Measurements from ENCODE around the gene AOPEP. TPM values are rescaled to one million over a fixed set of nuclear protein-coding genes. Genes with fewer than 3 reads are reported as not detected.

Gene AOPEP
- total RNA-seq, 2 experiments from 2014 or later = 10.7 to 12.2 TPM

DNA sequence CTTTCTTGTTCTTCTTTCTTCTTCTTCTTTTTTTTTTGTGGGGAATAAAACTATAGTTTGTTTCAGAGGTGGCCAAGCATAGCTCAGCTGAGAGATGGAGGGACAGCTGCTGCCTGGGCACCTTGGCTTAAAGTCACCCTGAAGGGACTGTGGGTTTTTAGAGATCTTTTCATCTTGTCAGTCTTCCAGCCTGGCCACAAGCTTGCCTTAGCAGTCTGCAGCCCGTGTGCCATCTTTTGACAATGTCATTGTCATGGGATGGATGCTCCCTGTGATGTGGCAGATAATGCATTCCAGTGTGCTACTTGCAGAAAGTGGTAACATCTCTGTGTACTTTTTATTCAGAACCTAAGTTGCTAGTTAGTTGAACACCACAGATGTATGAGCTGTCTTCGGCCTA lies 310.2 kb downstream of the AOPEP start:
- H3K4me1 Mint-ChIP-seq (ENCODE audit: low read depth) = no peaks in the 10 kb centered on the region

DNA sequence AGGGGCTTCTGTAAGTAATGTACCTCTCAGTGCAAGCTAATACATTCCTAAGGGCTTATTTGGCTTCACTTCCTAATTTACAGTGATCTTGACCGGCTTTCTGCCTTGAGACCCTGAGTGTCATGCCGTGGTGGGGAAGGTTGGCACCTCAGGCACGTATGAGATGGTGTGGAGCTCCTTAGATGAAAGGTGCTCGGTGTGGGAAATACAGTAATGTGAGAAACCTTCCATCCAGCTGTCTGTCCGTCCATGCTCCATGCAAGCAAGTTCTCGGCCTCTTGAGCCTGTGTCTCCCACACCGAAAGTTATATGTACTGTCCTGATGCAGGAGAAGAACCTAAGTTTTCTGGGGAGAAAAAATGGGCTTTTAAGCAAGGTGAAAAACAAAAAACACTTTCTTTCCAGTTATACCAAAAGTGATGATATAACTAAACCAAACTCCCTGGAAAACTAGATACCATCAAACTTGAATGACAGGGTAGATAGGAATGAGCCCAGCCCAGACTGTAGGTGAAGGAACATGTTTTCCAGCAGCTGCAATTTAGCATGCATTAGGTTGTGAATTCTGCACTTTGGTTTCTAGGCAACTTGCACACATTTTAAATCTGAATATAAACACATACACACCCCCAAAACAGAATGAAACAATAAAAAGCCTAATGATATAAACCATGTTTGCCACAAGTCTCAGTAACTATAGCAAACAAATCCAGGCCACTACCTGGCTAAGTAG lies 311.5 kb downstream of the AOPEP start:
- Mint-ChIP-seq H3K36me3 (peaks cover 2% of the 10 kb centered on the region), H3K4me1 (ENCODE audit: low read depth) (no peaks in the 10 kb centered on the region), H3K27me3 (no peaks in the 10 kb centered on the region), H3K4me3 (no peak overlapping the region), H3K27ac (no peak overlapping the region), H3K9me3 (no peaks in the 10 kb centered on the region)
- POLR2A ChIA-PET = no interaction called here
- CTCF ChIA-PET = interaction anchor here (0.5 to 1.4 kb wide), 3 partner anchors 93 to 356 kb away, joined by 3 to 4 read pairs (median 3); no protein-coding TSS in a partner anchor
- intact Hi-C loops (cut with micrococcal nuclease) = no loop called here
- DNase-seq = no peak

More for the DNA sequence above, 310.2 kb downstream of the AOPEP start:
- H3K4me3 Mint-ChIP-seq = no peak overlapping the region
- no peak for DNase-seq
- H3K27ac Mint-ChIP-seq = no peak overlapping the region
- ChIA-PET CTCF (interaction anchor here (1.4 kb wide), 1 partner anchor 95 kb away, joined by 4 read pairs; no protein-coding TSS in a partner anchor), POLR2A (no interaction called here)
- H3K27me3 Mint-ChIP-seq = no peaks in the 10 kb centered on the region
- intact Hi-C loops (cut with micrococcal nuclease) = no loop called here
- peaks cover 2% of the 10 kb centered on the region for H3K36me3 Mint-ChIP-seq
- H3K9me3 Mint-ChIP-seq = no peaks in the 10 kb centered on the region

DNA sequence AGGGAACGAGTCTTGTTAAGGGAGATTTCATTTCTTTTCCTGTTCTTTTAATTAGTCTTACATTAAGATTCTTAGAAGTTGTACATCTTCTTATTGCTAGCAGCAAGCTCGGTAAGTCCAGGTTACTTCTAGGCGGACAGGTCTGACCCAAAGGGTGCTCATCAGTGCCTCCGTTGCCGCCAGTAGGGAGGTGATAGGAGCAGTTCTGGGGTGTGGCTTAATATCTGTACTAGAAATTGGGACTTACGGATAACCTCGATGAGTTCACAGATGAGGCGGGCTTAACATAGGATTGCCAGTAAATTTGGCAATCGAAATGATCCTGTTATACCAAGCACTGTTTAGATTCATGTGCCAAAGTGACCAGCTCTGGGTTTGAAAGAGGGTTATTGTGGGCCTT lies 312.2 kb downstream of the AOPEP start:
- ChIA-PET CTCF (interaction anchor here (0.5 kb wide), 1 partner anchor 213 kb away, joined by 3 read pairs; no protein-coding TSS in a partner anchor), POLR2A (no interaction called here)
- Mint-ChIP-seq H3K4me1 (ENCODE audit: low read depth) (no peaks in the 10 kb centered on the region), H3K36me3 (peaks cover 2% of the 10 kb centered on the region), H3K27ac (no peak overlapping the region), H3K9me3 (no peaks in the 10 kb centered on the region), H3K27me3 (no peaks in the 10 kb centered on the region), H3K4me3 (no peak overlapping the region)
- no peak for DNase-seq
- intact Hi-C loops (cut with micrococcal nuclease) = no loop called here

DNA sequence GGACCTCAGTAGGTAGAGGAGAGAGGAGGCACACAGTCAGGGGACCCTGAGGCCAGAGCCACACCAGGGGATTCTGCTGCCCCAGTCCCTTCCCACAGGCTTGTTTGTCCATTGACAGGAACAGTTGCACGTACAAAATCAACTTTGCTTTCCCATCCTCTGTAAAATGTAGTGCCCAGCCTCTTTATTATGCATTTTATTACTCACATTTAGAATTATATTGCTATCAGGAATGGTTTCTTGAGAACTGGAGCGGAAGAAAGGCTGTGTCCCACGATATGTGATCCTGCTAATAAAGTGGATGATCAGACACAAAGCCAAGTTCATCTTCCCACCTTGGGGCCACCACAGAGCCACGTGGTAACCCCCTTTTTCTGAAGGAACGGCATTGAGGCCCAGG lies 313.6 kb downstream of the AOPEP start:
- ChIA-PET POLR2A (no interaction called here), CTCF (interaction anchor here (0.9 kb wide), 1 partner anchor 360 kb away, joined by 3 read pairs; no protein-coding TSS in a partner anchor)
- H3K27ac Mint-ChIP-seq = no peak overlapping the region
- intact Hi-C loops (cut with micrococcal nuclease) = no loop called here
- no peaks in the 10 kb centered on the region for H3K36me3 Mint-ChIP-seq
- DNase-seq = no peak
- no peaks in the 10 kb centered on the region for H3K27me3 Mint-ChIP-seq
- H3K4me1 Mint-ChIP-seq (ENCODE audit: low read depth) = no peaks in the 10 kb centered on the region
- no peak overlapping the region for H3K4me3 Mint-ChIP-seq
- H3K9me3 Mint-ChIP-seq = no peaks in the 10 kb centered on the region

DNA sequence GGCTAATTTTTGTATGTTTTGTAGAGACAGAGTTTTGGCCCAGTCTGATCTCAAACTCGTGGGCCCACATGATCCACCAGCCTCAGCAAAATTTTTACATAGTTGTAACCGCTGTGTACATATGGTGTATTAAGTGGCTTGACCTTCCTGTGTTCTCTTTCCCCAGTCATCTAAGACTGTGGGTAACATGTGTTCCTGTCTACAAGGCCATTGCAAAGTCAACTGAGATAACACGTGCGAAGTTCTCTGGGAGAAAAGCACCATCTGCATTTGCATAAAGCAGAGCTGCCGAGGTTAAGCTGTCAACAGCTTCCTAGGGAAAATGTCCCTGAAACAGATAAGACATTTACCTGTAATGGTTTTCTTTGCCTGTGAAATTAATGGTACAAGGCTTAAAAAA lies 317.3 kb downstream of the AOPEP start:
- Mint-ChIP-seq H3K27me3 (peaks cover 6% of the 10 kb centered on the region), H3K36me3 (no peaks in the 10 kb centered on the region), H3K27ac (no peak overlapping the region), H3K9me3 (no peaks in the 10 kb centered on the region), H3K4me1 (ENCODE audit: low read depth) (peaks cover 3% of the 10 kb centered on the region), H3K4me3 (no peak overlapping the region)
- intact Hi-C loops (cut with micrococcal nuclease) = no loop called here
- ChIA-PET POLR2A (no interaction called here), CTCF (no interaction called here)
- DNase-seq = no peak

DNA sequence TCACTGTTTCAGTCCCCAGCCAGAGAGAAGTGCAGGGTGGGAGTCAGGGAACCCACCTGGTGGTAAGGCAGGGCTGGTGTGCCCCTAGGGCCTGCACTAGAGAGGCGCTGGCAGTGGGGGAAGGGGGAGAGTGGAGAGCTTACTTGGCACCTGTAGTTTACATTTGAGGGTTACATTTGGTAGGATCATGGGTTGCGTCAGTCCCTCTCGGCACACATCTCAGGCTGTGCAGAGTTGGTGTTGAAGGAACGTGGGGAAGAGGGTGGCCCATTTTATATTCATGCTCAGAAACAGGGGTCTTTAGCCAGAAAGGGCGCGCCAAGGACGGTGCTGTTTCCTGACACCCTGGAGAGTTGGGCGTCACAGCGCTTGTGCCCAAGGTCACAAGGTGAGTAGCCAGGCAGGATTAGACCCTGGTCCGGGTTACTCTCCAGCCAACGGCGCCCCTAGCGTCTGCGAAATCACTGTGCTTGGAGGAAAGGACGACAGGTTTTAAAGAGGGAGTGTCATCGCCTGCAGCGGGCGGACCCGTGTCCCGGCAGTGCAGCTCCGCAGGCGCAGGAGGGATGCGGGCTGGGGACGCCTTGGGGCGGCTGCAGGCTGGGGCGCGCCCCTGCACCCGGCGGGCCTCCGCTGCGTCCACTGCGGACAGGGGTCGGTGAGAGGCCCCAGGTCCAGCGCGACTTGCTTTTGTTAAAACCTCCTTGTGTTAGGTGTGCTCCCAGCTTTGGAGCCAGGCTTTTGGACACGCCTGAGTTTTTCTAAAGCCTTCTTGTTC lies 318.4 kb downstream of the AOPEP start:
- H3K27me3 Mint-ChIP-seq = peaks cover 10% of the 10 kb centered on the region
- no peak overlapping the region for H3K27ac Mint-ChIP-seq
- ChIA-PET CTCF (no interaction called here), POLR2A (no interaction called here)
- H3K4me3 Mint-ChIP-seq = no peak overlapping the region
- no peaks in the 10 kb centered on the region for H3K36me3 Mint-ChIP-seq
- no peak for DNase-seq
- peaks cover 6% of the 10 kb centered on the region for H3K4me1 Mint-ChIP-seq (ENCODE audit: low read depth)
- H3K9me3 Mint-ChIP-seq = no peaks in the 10 kb centered on the region
- intact Hi-C loops (cut with micrococcal nuclease) = no loop called here

DNA sequence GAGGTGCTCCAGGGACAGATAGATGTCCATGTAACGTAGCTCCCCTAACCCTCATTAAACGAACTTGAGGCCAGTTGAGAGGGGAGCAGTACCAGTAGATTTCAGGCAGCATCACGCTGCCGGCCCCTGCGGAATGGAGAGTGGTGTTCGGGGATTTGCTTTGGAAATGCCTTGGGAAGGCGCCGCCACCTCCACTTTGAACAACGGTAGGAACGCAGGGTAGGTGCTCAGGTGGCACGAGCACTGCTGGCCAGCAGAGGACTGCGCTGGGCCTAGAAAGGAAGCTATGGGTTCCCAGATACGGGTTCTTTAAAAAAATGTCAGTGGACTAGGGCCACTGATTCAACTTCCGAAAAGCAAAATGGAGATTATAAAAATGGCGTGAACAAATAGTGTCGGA lies 319.3 kb downstream of the AOPEP start:
- Mint-ChIP-seq H3K36me3 (no peaks in the 10 kb centered on the region), H3K9me3 (no peaks in the 10 kb centered on the region), H3K27me3 (peaks cover 14% of the 10 kb centered on the region), H3K4me1 (ENCODE audit: low read depth) (peaks cover 6% of the 10 kb centered on the region), H3K27ac (no peak overlapping the region), H3K4me3 (no peak overlapping the region)
- CTCF ChIA-PET = no interaction called here
- POLR2A ChIA-PET = no interaction called here
- intact Hi-C loops (cut with micrococcal nuclease) = no loop called here
- DNase-seq = no peak

DNA sequence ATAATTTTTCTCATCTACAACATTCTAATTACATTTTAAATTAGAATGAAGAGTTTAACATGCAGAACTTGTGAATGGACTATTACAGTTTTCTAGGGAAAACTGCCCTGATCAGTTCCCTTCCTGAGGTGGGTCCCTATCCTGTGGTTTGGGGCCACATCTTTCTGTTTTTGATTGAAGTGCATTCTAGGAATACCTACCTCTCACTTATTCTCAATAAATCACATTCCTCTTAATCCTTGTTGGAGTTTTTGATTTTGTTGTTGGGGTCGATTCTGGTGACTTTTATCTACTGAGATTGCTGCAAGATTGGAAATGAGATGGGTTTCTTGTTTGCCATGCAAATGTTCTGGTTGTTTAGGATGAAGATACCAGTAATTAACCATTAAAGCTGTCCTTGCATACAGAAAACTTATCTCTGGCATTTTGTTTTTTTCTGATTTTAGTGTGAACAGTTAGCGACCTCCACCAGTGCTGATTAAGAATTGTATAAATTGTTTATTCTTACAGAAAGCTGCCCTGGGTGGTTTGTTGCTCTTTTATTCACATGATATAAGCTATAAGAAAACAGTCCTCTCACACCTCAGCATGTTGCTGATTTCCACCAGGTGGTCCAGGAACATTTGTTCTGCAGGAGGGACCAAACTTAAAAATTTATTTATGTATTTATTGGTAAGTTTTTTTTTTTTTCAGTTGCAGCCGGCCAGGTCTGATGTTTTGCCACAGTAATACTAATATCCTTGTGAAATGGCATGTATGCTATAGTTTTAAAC lies 321.1 kb downstream of the AOPEP start:
- POLR2A ChIA-PET = no interaction called here
- DNase-seq = no peak
- Mint-ChIP-seq H3K4me3 (no peak overlapping the region), H3K9me3 (no peaks in the 10 kb centered on the region), H3K36me3 (no peaks in the 10 kb centered on the region), H3K27me3 (peaks cover 14% of the 10 kb centered on the region), H3K4me1 (ENCODE audit: low read depth) (peaks cover 6% of the 10 kb centered on the region), H3K27ac (no peak overlapping the region)
- CTCF ChIA-PET = interaction anchor here (0.8 to 1.3 kb wide), 2 partner anchors 12 to 79 kb away, joined by 3 to 7 read pairs; no protein-coding TSS in a partner anchor
- intact Hi-C loops (cut with micrococcal nuclease) = no loop called here

DNA sequence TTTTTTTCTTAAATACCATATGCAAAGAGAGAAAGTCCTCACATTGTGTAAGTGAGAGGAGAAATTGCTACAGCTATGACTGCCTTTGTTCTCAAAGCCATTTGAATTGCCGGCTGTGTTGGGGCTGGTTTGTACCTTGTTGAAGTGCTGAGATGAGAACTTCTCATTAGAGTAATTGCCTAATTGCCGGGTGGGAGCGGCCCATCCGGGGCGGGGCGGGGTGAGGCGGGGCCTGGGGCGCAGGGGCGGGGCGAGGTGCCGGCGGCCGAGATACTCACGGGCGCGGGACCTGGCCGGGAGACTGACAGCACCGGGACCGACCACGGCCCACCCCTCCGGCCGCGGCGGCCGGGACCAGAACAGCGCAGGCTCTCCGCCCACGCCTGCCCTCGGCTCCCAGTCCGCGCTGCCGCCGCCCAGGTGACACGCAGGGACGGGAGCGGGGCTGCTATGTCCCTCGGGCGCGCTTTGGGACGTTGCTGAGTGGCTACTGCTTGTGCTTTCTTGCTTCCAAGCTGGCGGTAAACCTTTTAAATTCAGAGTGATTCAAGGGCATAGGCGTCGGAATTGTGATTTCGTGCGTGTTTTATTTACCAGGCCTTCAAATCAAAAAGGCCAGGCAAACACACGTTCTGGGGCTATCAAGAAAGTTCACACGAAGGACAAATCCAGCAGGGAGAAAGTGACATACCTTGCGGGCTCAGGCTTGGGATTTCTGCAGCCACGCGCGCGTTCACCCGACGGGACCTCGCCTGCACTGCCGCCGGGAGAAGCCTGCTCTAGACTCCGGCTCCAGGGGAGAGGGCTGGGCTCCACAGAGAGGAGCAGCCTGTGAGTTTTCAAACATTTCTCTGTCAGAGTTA lies 322.0 kb downstream of the AOPEP start:
- H3K4me3 Mint-ChIP-seq = peak overlapping the region; percentile 72

DNA sequence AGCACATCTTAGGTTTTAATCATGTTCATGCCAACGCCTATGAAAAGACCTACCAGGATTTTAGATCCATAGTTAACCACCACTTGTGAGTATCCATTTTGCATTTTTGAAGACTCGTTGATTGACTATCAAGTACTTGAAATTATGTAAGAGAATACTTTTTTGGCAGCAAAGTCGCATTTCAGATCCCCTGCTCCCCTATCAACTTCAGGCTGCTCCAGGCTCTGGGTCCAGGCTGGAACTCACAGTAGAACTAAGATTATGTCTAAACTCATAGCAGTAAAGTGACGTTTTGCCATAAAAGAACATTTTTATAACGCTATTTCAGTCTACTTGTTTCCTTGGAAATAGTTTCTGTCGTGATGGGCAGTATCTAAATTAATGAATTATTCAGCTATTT lies 323.3 kb downstream of the AOPEP start:
- POLR2A ChIA-PET = no interaction called here
- intact Hi-C loops (cut with micrococcal nuclease) = no loop called here
- Mint-ChIP-seq H3K27me3 (peaks cover 14% of the 10 kb centered on the region), H3K9me3 (no peaks in the 10 kb centered on the region), H3K4me1 (ENCODE audit: low read depth) (peaks cover 6% of the 10 kb centered on the region), H3K36me3 (no peaks in the 10 kb centered on the region), H3K4me3 (no peak overlapping the region), H3K27ac (no peak overlapping the region)
- DNase-seq = no peak
- CTCF ChIA-PET = no interaction called here

More for the DNA sequence above, 322.0 kb downstream of the AOPEP start:
- Mint-ChIP-seq H3K36me3 (no peaks in the 10 kb centered on the region), H3K27ac (no peak overlapping the region), H3K27me3 (peaks cover 14% of the 10 kb centered on the region), H3K4me1 (ENCODE audit: low read depth) (peaks cover 6% of the 10 kb centered on the region), H3K9me3 (no peaks in the 10 kb centered on the region)
- intact Hi-C loops (cut with micrococcal nuclease) = no loop called here
- ChIA-PET CTCF (interaction anchor here (0.8 to 1.3 kb wide), 2 partner anchors 11 to 78 kb away, joined by 3 to 7 read pairs; no protein-coding TSS in a partner anchor), POLR2A (no interaction called here)
- DNase-seq = peak; percentile 62

DNA sequence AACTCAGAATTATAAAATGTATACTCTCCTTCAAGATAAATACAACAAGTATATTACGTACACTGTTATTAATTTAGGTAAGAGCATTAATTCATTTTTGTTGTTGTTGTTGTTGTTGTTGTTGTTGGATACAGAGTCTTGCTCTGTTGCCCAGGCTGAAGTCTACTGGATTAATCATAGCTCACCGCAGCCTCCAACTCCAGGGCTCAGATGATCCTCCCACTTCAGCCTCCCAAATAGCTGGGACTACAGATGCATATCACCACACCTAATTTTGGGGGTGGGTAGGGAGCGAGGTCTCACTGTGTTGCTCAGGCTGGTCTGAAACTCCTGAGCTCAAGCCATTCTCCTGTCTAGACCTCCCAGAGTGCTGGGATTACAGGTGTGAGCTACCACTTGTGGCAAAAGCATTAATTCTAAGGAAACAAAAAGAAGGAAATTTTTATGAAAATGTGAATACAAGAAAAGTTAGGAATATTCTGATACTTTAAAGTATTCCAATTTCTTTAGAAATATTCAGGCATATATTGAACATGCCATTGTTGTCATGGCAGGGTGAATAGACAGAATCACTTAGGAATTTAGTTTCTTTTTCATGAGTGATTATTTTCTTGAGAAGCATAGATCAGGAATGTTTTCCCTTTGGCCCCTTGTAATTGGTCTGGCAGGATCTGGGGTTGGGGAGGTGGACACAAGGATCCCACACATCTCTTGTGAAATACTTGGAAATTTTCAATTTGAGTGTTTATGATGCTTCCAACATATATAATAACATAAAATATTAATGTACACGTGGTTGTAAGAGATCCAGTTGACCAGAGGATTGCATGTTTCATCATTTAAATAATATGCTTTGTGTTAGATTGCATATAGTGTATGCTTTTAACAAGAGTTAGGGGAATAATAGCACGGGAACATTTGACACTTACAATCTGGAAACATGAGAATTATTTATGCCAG lies 327.4 kb downstream of the AOPEP start:
- intact Hi-C loops (cut with micrococcal nuclease) = no loop called here
- Mint-ChIP-seq H3K9me3 (no peaks in the 10 kb centered on the region), H3K4me1 (ENCODE audit: low read depth) (peaks cover 2% of the 10 kb centered on the region), H3K27ac (no peak overlapping the region), H3K27me3 (peaks cover 8% of the 10 kb centered on the region), H3K4me3 (no peak overlapping the region), H3K36me3 (no peaks in the 10 kb centered on the region)
- POLR2A ChIA-PET = no interaction called here
- CTCF ChIA-PET = interaction anchor here (1.0 to 1.1 kb wide), 2 partner anchors 73 to 94 kb away, joined by 3 read pairs; no protein-coding TSS in a partner anchor
- DNase-seq = no peak

Data from activated CD4-positive, alpha-beta memory T cell treated with anti-CD3 and anti-CD28 coated beads for 36 hours (primary cell).